Endothelial cell of umbilical vein (primary cell): ENCODE results near the gene MGST3. TPM values are rescaled to one million over a fixed set of nuclear protein-coding genes. Genes with fewer than 3 reads are reported as not detected.

Experiments used
- BruUV-seq: library from RNA; stranded (reverse); fragments of 400-500 nt; replicated peaks from 2 replicates; lab custom pipeline; 2021; lab: Mats Ljungman, UMichigan
- CTCF ChIA-PET: fragments of 300-600, 350-600 bp; sonication (Branson Sonifier 250); formaldehyde crosslinking; loops from one replicate; lab custom pipeline; 2021; ENCODE audit warnings: antibody characterized with exemption, inconsistent platforms; lab: Charles Lee
- POLR2A ChIA-PET: fragments of 300-600, 350-600 bp; sonication (Branson Sonifier 250); formaldehyde crosslinking; loops from one replicate; lab custom pipeline; 2021; ENCODE audit warnings: antibody characterized with exemption, inconsistent platforms; lab: Charles Lee
- DNase-seq: peaks from one replicate; pipeline ENCODE4 v3.0.0-alpha.2; 2011; ENCODE audit warnings: low read depth, low spot score
- FAIRE-seq: peaks from 2 replicates; lab custom pipeline; 2011; peaks lifted over from hg19 to GRCh38; lab: Jason Lieb, UNC
- H2AFZ ChIP-seq: 2 replicates; pipeline ENCODE4 v1.6.0; 2012; ENCODE audit warnings: low read depth, low read length, control low read depth, inconsistent platforms
- H3K27ac ChIP-seq: 2 replicates; pipeline ENCODE4 v1.5.1; 2011; ENCODE audit warnings: low read depth, mild to moderate bottlenecking, control low read depth, low read length, moderate library complexity; ENCODE audit not compliant: insufficient read depth
- H3K27me3 ChIP-seq, 2 experiments: 2 replicates each; pipeline versions ENCODE4 v1.6.0 to v1.6.1; 2011; ENCODE audit warnings: low read length in 2 of 2, mixed read lengths in 1 of 2; ENCODE audit not compliant: control insufficient read depth in 2 of 2, insufficient read depth in 2 of 2
- H3K36me3 ChIP-seq, 2 experiments: 2 replicates in 1 of 2; 3 replicates in 1 of 2; pipeline ENCODE4 v1.5.1; 2011; ENCODE audit warnings: low read length in 2 of 2, mild to moderate bottlenecking in 1 of 2, moderate library complexity in 1 of 2; ENCODE audit not compliant: control insufficient read depth in 2 of 2, insufficient read depth in 2 of 2; ENCODE audit errors: extremely low read depth in 1 of 2
- H3K4me1 ChIP-seq: 3 replicates; pipeline ENCODE4 v1.5.1; 2011; ENCODE audit warnings: mild to moderate bottlenecking, low read length; ENCODE audit not compliant: control insufficient read depth, insufficient read depth; ENCODE audit errors: extremely low read depth
- H3K4me2 ChIP-seq: 2 replicates; pipeline ENCODE4 v1.6.1; 2011; ENCODE audit warnings: low read length, control low read depth, mixed read lengths; ENCODE audit not compliant: insufficient read depth
- H3K4me3 ChIP-seq, 3 experiments: fragments of 200-600 bp in 1 of 3; sonication (generic), shearing (Covaris generic) in 1 of 3; replicated peaks in 1 of 3; 2 replicates each; pipeline ENCODE4 v1.5.1; 2011 to 2016; ENCODE audit warnings: control low read depth in 3 of 3, low read length in 3 of 3, mild to moderate bottlenecking in 2 of 3, inconsistent platforms in 1 of 3, low read depth in 1 of 3, moderate library complexity in 1 of 3; ENCODE audit not compliant: insufficient read depth in 1 of 3
- H3K79me2 ChIP-seq: 2 replicates; pipeline ENCODE4 v1.6.0; 2012; ENCODE audit warnings: low read length, inconsistent platforms; ENCODE audit not compliant: control insufficient read depth, insufficient read depth
- H3K9ac ChIP-seq: replicated peaks from 2 replicates; pipeline ENCODE3; 2011; ENCODE audit warnings: low read length, control low read depth; ENCODE audit not compliant: insufficient read depth; ENCODE audit errors: extremely low read depth
- H3K9me1 ChIP-seq: replicated peaks from 3 replicates; pipeline ENCODE4 v1.6.0; 2011; ENCODE audit warnings: mild to moderate bottlenecking, low read length; ENCODE audit not compliant: control insufficient read depth, insufficient read depth; ENCODE audit errors: extremely low read depth
- H3K9me3 ChIP-seq: replicated peaks from 2 replicates; pipeline ENCODE4 v1.5.1; 2012; ENCODE audit warnings: low read length, inconsistent platforms; ENCODE audit not compliant: control insufficient read depth, insufficient read depth
- H4K20me1 ChIP-seq: replicated peaks from 2 replicates; pipeline ENCODE3; 2011; ENCODE audit warnings: mild to moderate bottlenecking, low read length; ENCODE audit not compliant: control insufficient read depth, insufficient read depth; ENCODE audit errors: extremely low read depth
- CTCF ChIP-seq, 2 donors: IDR thresholded peaks; 1 replicate in 1 of 2; 2 replicates in 1 of 2; pipeline ENCODE4 v1.5.1; 2011; ENCODE audit warnings: low read length in 2 of 2, mild to moderate bottlenecking in 2 of 2, moderate library complexity in 2 of 2, control low read depth in 1 of 2, inconsistent platforms in 1 of 2, low read depth in 1 of 2; ENCODE audit not compliant: insufficient read depth in 1 of 2; ENCODE audit errors: extremely low read depth in 1 of 2
- EZH2 ChIP-seq: IDR thresholded peaks from 2 replicates; pipeline ENCODE4 v1.6.1; 2012; ENCODE audit warnings: borderline replicate concordance, low read depth, mild to moderate bottlenecking, moderate library complexity, low read length, inconsistent platforms; ENCODE audit not compliant: severe bottlenecking
- FOS ChIP-seq: IDR thresholded peaks from 2 replicates; pipeline ENCODE4 v1.6.1; 2011; ENCODE audit warnings: mild to moderate bottlenecking, low read length, moderate library complexity, borderline replicate concordance; ENCODE audit not compliant: insufficient read depth
- GATA2 ChIP-seq: IDR thresholded peaks from 2 replicates; pipeline ENCODE4 v1.7.0; 2011; ENCODE audit warnings: low read depth, mild to moderate bottlenecking, moderate library complexity, mixed read lengths, low read length; ENCODE audit not compliant: insufficient read length, insufficient read depth
- JUN ChIP-seq: IDR thresholded peaks from 2 replicates; pipeline ENCODE4 v1.6.1; 2011; ENCODE audit warnings: borderline replicate concordance, low read depth; ENCODE audit not compliant: insufficient read length, insufficient read depth
- MAX ChIP-seq: IDR thresholded peaks from 2 replicates; pipeline ENCODE4 v1.6.1; 2011; ENCODE audit not compliant: insufficient read depth, insufficient read length
- MYC ChIP-seq: IDR thresholded peaks from one replicate; pipeline ENCODE4 v1.6.1; 2011; ENCODE audit warnings: mild to moderate bottlenecking, low read depth, low read length
- POLR2A ChIP-seq: IDR thresholded peaks from 2 replicates; pipeline ENCODE4 v1.6.1; 2012; ENCODE audit warnings: low read depth, mild to moderate bottlenecking, control low read depth, low read length
- POLR2AphosphoS5 ChIP-seq: IDR thresholded peaks from 2 replicates; pipeline ENCODE4 v1.6.1; 2012; ENCODE audit warnings: low read depth, mild to moderate bottlenecking, control low read depth, low read length, moderate library complexity; ENCODE audit not compliant: insufficient read depth
- dilution Hi-C: fragments of 300-500 bp; cut with MboI; formaldehyde crosslinking; loops from one replicate; pipeline ENCODE4 v1.15.0; 2019; ENCODE audit warnings: low sequenced_read_pairs; ENCODE audit not compliant: extremely low pct_ligation_motif_present
- intact Hi-C: fragments of 100-400 bp; cut with micrococcal nuclease; formaldehyde crosslinking; loops from one replicate; pipeline ENCODE4 v1.10.0; 2022
- polyA plus RNA-seq, 4 experiments: library from polyadenylated mRNA; depleted of rRNA in 3 of 4; stranded (reverse) in 3 of 4; unstranded in 1 of 4; fragments of >200 nt; gene quantifications; 2 replicates each; pipeline versions ENCODE4 v1.2.1 to v1.2.3, GENCODE V29; 2011 to 2012; ENCODE audit warnings: missing spikeins in 1 of 4
- total RNA-seq: library from RNA; stranded (reverse); gene quantifications from 2 replicates; pipeline ENCODE4 v1.2.3, GENCODE V29; 2021

Gene MGST3
- total and polyA plus RNA-seq, 2 donors (not counting 3 experiments of a cell fraction or from before 2014, with no cell fraction given), result 164 to 288 TPM

GRCh38 chr1:165659581-165659895, 28.5 kb downstream of the MGST3 start:
- H3K4me2 ChIP-seq, result no peak overlapping the region
- no peaks in the 10 kb centered on the region for H3K79me2 ChIP-seq
- BruUV-seq, result no TSS peak
- no peaks in the 10 kb centered on the region for H3K9me1 ChIP-seq
- H4K20me1 ChIP-seq, result no peaks in the 10 kb centered on the region
- TF ChIP-seq CTCF (IDR thresholded peaks at IDR 0.05; ENCODE audit: extremely low read depth in 1 of 2, insufficient read depth in 1 of 2, low read depth in 1 of 2, low read length in 2 of 2), result no peak
- no peak for TF ChIP-seq POLR2A
- no peak for TF ChIP-seq EZH2
- no peak for TF ChIP-seq JUN
- TF ChIP-seq POLR2AphosphoS5, result no peak
- no peak for TF ChIP-seq MYC
- intact Hi-C loops, result no loop called here
- DNase-seq (no peak), FAIRE-seq (peak; percentile 35)
- H3K36me3 ChIP-seq, result peaks cover 4 to 11% of the 10 kb centered on the region in 2 experiments
- dilution Hi-C loops, result no loop called here
- H3K9ac ChIP-seq, result no peak overlapping the region
- POLR2A ChIA-PET, result no interaction called here
- no peak overlapping the region for H2AFZ ChIP-seq
- no peaks in the 10 kb centered on the region for H3K9me3 ChIP-seq
- no peak overlapping the region for H3K27ac ChIP-seq
- no peak overlapping the region for H3K4me3 ChIP-seq
- H3K4me1 ChIP-seq, result no peaks in the 10 kb centered on the region
- H3K27me3 ChIP-seq, result no peaks in the 10 kb centered on the region
- CTCF ChIA-PET, result interaction anchor here (1.0 to 1.3 kb wide), 2 partner anchors 11 to 58 kb away, joined by 3 to 4 read pairs; no protein-coding TSS in a partner anchor

- BruUV-seq, result no TSS peak
- H3K27ac ChIP-seq, result no peak overlapping the region
- no peak overlapping the region for H3K9ac ChIP-seq
- no peak for FAIRE-seq
- no peaks in the 10 kb centered on the region for H3K79me2 ChIP-seq
- intact Hi-C loops, result no loop called here
- H3K27me3 ChIP-seq, result no peaks in the 10 kb centered on the region
- no peak for DNase-seq
- H3K4me1 ChIP-seq, result no peaks in the 10 kb centered on the region
- POLR2A ChIA-PET, result no interaction called here
- H3K9me1 ChIP-seq, result no peaks in the 10 kb centered on the region
- no peak overlapping the region for H3K4me2 ChIP-seq
- H2AFZ ChIP-seq, result no peak overlapping the region
- CTCF ChIA-PET, result no interaction called here
- peaks cover 5 to 15% of the 10 kb centered on the region in 2 experiments for H3K36me3 ChIP-seq
- TF ChIP-seq FOS (no peak), MAX (no peak), POLR2AphosphoS5 (no peak), EZH2 (no peak), GATA2 (no peak), CTCF (IDR thresholded peaks at IDR 0.05; ENCODE audit: extremely low read depth in 1 of 2, insufficient read depth in 1 of 2, low read depth in 1 of 2, low read length in 2 of 2) (no peak), JUN (no peak), MYC (no peak), POLR2A (no peak)
- no peak overlapping the region for H3K4me3 ChIP-seq
- no peaks in the 10 kb centered on the region for H3K9me3 ChIP-seq
- H4K20me1 ChIP-seq, result no peaks in the 10 kb centered on the region
- dilution Hi-C loops, result no loop called here
These were observed 30.7 kb downstream of the MGST3 start for GRCh38 chr1:165661703-165662102.
